GM19239 (cell line): ENCODE measurements around the gene EPHB4.

ENCODE experiments used
- DNase-seq: peaks from one replicate; pipeline ENCODE4 v3.0.0; 2011; ENCODE audit warnings: low spot score; ENCODE audit not compliant: insufficient read length
- FAIRE-seq: peaks from 2 replicates; lab custom pipeline; 2011; peaks lifted over from hg19 to GRCh38; lab: Jason Lieb, UNC

The EPHB4 gene

DNA sequence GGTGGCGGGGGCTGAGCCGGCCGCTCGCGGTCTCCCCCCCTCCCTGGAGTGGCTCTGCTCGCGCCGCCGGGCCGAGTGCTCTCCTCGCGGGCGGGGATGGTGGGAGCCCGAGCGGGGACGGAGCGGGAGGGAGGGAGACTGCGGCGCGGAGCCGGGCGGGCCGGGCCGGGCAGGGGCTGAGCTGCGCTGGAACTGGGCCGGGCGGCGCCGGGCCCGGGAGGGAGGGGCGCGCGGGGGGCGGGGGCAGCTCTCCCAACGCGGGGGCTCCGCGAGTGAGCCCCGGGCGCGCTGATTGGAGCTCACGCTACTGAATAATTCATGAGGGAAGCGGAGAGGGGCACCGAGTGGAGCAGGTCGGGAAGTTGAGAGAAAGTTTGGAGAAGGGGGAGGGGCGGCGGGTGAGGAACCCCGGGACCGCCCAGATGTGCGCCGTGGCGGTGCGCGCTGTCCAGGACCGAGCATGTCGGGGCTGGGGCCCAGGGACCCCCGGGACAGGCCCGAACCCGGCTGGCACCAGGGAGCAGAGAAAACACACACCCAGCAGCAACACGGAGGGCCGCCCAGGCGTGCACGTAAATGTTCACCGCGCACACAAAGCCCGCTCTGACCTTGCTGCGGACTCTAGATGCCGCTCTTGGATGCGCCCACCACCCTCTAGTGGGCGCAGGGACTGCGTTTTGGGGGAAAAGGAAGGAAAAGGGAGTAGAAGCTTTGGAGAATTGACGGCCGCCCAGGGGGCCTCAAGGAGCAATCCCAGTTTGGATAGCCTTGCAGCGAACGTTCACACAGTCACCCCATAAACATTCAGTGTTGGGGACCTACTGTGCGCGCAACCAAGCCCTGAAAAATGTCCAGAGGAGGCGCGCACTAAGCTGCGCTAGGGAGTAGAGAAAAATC, at the start of gene EPHB4:
Gene EPHB4, minus strand, starts transcription at position 194 of the 897 bp plus-strand sequence. CDS start 493 bp downstream, outside the sequence.
- no peak for FAIRE-seq
- no peak for DNase-seq

- DNase-seq (no peak), FAIRE-seq (peak; percentile 18)
Observed at GRCh38 chr7:100875356-100875751, 48.0 kb upstream of the EPHB4 start.

- DNase-seq = peak; percentile 97
- FAIRE-seq = peak; percentile 99
Observed at GRCh38 chr7:100874577-100875355, 47.4 kb upstream of the EPHB4 start, which contains the start of gene SRRT. Gene SRRT, plus strand, starts transcription at chr7:100875103. Its CDS starts 488 bp downstream, at chr7:100875591.

DNA sequence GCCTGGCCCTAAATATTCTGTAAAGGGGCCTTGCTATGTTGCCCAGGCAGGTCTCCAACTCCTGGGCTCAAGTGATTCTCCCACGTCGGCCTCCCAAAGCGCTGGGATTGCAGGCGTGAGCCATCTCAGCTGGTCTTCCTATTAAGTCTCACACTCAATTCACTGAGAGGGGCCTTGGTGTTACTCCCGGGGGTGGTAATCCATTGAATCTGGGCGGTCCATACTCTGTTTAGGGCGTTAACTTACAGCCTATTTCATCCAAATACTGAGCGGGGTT, 46.9 kb upstream of the EPHB4 start:
- no peak for DNase-seq
- no peak for FAIRE-seq

- no peak for DNase-seq
- FAIRE-seq = peak; percentile 8
Observed at GRCh38 chr7:100873599-100874299, 46.4 kb upstream of the EPHB4 start.

GRCh38 chr7:100867776-100868485, 40.6 kb upstream of the EPHB4 start:
- DNase-seq = no peak
- FAIRE-seq = no peak

DNA sequence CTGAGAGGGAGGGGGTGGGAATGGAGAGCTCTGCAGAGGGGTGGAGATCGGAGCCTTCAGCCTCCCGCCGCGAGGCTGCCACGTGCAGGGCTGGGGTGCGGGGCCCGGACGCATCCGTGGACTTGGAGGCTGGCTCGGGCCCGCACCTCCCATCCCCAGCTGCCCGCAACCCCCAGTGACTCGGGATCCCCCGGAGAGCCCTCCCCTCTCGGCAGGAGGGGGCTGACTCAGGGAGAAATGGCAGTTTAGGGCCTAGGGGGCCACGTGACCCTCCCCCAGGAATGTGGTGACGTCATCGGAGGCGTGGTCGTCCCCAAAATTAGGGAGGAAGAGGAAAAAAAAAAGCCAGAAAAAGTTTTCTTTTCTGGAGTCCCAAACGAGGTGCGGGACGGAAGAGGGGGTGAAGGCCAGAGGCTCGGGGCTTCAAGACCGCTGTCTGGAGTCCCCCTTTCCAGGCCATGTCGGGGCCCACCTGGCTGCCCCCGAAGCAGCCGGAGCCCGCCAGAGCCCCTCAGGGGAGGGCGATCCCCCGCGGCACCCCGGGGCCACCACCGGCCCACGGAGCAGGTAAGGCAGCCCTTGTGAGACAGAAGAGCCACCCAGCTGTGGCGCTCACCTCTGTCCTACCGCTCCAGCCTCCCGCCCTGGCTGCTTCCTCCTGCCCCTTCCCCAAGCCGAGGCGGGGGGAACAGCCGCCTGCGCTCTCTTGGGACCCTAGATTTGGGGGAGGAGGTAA, 39.9 kb upstream of the EPHB4 start, which contains the start of gene TRIP6:
Gene TRIP6, plus strand, starts transcription at position 348 of the 736 bp plus-strand sequence. Its CDS starts 111 bp downstream, at position 459.
- peak; percentile 76 for DNase-seq

GRCh38 chr7:100866729-100867039, 39.4 kb upstream of the EPHB4 start:
- DNase-seq (no peak), FAIRE-seq (no peak)

More for the DNA sequence above, 39.9 kb upstream of the EPHB4 start, which contains the start of gene TRIP6:
- peak; percentile 77 for FAIRE-seq

- no peak for FAIRE-seq
Observed at GRCh38 chr7:100865938-100866728, 38.8 kb upstream of the EPHB4 start.

DNA sequence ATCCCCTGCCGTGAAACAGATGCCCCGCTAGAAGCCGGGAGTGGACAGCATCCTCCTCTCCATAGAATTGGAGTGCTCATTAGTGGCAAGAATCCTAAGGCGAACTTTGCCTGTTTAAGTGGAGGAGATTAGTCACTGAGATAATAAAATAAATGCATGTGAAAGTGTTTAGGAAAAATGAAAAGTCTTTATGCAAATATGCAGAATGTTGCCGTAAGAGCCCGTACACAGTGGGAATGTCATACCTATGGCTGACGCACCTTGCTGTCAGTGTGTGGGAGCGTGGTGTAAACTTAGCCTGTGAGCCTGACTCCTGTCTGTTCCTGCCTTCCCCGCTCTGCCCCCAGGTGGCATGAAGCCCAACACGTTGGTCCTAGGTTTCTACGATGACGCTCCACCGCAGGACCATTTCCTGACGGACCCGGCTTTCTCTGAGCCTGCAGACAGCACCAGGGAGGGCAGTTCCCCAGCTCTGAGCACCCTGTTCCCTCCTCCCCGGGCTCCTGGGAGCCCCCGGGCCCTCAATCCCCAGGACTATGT, 38.1 kb upstream of the EPHB4 start:
- FAIRE-seq (no peak), DNase-seq (no peak)

More at GRCh38 chr7:100865938-100866728, 38.8 kb upstream of the EPHB4 start:
- no peak for DNase-seq

- FAIRE-seq (no peak), DNase-seq (no peak)
Observed at GRCh38 chr7:100864263-100864845, 37.0 kb upstream of the EPHB4 start.

DNA sequence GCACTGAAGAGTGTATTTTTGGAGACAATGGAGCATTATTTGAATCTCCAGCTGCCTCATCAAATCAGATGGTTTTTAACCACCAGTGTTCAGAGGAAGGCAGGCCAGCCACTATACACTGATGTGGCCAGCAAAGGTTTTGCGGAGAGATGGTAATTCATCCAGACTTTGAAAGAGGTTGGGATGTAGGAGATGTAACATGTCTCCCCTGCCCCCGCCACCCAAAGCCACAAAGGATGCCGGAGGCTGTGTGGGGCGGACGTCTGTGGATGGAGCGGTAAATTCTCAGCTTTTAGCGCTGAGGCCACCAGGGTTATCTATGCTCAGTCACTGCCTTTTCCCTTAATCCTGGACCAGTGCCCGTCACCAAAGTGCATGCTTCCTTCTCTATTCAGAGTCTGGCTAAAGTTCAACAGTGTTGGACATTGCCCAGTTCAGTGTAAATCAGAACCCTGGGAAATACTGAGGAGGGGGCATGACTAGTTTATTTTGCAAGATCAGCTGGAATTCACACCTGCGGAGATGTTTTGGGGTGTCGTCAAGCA, 36.2 kb upstream of the EPHB4 start:
- FAIRE-seq = no peak
- no peak for DNase-seq

DNA sequence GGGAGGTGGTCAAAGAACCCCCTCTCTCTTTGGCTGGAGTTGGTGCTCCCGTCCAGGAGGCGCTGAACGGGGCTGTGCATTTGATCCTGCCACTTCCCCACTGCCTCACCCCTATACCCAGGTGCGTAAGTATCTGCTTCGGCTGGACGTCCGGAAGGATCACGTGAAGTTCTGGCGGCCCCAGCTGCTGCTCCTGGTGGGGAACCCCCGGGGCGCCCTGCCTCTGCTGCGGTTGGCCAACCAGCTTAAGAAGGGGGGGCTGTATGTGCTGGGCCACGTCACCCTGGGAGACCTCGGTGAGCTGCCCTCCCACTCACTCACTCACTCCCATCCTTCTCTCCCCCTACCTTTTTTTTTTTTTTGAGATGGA, 34.3 kb upstream of the EPHB4 start:
- FAIRE-seq = no peak
- no peak for DNase-seq

- FAIRE-seq (no peak), DNase-seq (no peak)
Observed at GRCh38 chr7:100860702-100861615, 33.6 kb upstream of the EPHB4 start.

DNA sequence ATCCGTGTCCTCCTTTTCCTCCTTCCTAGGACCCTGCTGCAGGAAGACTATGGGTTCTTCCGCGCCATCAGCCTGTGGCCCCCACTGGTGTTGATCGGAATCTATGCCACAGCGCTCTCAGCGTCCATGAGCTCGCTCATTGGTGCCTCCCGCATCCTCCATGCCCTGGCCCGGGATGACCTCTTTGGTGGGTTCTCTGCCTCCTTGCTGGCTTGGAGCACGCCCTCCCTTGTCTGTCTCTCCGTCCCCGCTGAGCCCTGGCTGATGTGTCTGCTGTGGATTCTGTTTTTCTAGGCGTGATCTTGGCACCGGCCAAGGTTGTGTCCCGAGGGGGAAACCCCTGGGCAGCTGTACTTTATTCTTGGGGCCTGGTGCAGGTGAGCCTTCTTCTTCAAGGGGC, 32.5 kb upstream of the EPHB4 start:
- no peak for DNase-seq
- no peak for FAIRE-seq

GRCh38 chr7:100856871-100857282, 29.6 kb upstream of the EPHB4 start:
- FAIRE-seq = no peak

DNA sequence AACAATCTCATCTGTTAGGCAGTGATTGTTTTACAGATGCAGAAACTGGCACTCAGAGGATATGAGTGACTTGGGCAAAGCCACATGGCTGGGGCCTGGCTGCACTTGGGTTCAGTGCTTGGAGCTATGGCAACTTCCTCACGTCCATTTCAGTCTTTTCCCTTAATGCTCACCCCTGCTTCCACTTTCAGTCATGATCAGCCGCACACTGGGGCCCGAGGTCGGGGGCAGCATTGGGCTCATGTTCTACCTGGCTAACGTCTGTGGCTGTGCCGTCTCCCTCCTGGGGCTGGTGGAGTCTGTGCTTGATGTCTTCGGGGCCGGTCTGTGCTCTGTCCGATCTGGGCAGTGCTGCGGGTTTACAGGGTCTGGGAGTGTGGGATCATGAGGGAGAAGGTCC, 28.2 kb upstream of the EPHB4 start:
- FAIRE-seq = no peak
- DNase-seq = no peak

More at GRCh38 chr7:100856871-100857282, 29.6 kb upstream of the EPHB4 start:
- DNase-seq = no peak
